Panc1 (cell line): ENCODE data around the gene KIF12.

Experiments used
- SIN3A ChIP-seq: IDR thresholded peaks from 2 replicates; pipeline ENCODE4 v1.6.1; 2012; ENCODE audit warnings: low read depth, mild to moderate bottlenecking, low read length, moderate library complexity, borderline replicate concordance; ENCODE audit not compliant: insufficient read depth
- TF ChIP-seq, protein P1 (sequence below): fragments of 450-650 bp; IDR thresholded peaks from 2 replicates; pipeline ENCODE4 v1.5.1; 2017; ENCODE audit warnings: mild to moderate bottlenecking
- TF ChIP-seq, protein P2 (sequence below), 2 experiments: IDR thresholded peaks; 2 replicates each; pipeline ENCODE4 v1.6.1; 2011 to 2012; ENCODE audit warnings: low read depth in 2 of 2, control low read depth in 1 of 2, low read length in 1 of 2, mild to moderate bottlenecking in 1 of 2, moderate library complexity in 1 of 2; ENCODE audit not compliant: insufficient read depth in 1 of 2

DNA sequence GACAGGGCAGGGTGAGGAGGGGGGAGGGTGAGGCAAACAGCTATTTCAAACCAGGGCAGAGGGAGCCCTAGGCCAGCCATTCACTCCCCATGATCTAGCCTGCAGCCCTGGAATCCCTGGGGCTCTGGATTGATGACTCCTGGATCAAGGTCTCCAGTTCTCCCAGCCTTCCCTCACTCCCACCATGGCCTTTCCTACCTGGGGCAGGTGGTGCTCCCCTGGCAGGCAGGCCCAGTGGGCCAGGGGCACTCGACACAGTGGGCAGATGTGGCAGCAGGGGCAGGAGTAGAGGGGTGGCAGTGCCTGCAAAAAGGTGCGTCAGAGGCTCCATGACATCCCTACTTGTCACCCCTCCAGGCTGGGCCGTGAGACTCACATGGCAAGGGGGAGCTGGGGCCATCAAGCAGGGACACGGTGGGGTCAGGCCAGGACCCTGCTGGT is 6.0 kb downstream of the KIF12 start:
- TF ChIP-seq, protein P1, sequence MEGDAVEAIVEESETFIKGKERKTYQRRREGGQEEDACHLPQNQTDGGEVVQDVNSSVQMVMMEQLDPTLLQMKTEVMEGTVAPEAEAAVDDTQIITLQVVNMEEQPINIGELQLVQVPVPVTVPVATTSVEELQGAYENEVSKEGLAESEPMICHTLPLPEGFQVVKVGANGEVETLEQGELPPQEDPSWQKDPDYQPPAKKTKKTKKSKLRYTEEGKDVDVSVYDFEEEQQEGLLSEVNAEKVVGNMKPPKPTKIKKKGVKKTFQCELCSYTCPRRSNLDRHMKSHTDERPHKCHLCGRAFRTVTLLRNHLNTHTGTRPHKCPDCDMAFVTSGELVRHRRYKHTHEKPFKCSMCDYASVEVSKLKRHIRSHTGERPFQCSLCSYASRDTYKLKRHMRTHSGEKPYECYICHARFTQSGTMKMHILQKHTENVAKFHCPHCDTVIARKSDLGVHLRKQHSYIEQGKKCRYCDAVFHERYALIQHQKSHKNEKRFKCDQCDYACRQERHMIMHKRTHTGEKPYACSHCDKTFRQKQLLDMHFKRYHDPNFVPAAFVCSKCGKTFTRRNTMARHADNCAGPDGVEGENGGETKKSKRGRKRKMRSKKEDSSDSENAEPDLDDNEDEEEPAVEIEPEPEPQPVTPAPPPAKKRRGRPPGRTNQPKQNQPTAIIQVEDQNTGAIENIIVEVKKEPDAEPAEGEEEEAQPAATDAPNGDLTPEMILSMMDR = no peak
- no peak for TF ChIP-seq SIN3A
- TF ChIP-seq, protein P2, sequence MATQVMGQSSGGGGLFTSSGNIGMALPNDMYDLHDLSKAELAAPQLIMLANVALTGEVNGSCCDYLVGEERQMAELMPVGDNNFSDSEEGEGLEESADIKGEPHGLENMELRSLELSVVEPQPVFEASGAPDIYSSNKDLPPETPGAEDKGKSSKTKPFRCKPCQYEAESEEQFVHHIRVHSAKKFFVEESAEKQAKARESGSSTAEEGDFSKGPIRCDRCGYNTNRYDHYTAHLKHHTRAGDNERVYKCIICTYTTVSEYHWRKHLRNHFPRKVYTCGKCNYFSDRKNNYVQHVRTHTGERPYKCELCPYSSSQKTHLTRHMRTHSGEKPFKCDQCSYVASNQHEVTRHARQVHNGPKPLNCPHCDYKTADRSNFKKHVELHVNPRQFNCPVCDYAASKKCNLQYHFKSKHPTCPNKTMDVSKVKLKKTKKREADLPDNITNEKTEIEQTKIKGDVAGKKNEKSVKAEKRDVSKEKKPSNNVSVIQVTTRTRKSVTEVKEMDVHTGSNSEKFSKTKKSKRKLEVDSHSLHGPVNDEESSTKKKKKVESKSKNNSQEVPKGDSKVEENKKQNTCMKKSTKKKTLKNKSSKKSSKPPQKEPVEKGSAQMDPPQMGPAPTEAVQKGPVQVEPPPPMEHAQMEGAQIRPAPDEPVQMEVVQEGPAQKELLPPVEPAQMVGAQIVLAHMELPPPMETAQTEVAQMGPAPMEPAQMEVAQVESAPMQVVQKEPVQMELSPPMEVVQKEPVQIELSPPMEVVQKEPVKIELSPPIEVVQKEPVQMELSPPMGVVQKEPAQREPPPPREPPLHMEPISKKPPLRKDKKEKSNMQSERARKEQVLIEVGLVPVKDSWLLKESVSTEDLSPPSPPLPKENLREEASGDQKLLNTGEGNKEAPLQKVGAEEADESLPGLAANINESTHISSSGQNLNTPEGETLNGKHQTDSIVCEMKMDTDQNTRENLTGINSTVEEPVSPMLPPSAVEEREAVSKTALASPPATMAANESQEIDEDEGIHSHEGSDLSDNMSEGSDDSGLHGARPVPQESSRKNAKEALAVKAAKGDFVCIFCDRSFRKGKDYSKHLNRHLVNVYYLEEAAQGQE (IDR thresholded peaks at IDR 0.05; ENCODE audit: insufficient read depth in 1 of 2, low read depth in 2 of 2, low read length in 1 of 2) = no peak
